Measurements from ENCODE around the gene ARHGAP20.

ARHGAP20 gene
- 0 to 0.19 (median 0) reads per million in 3 donors for total RNA-seq

GRCh38 chr11:110711776-110712658, at the start of gene ARHGAP20:
ARHGAP20 (minus strand) TSS chr11:110712437; CDS start chr11:110712231, 206 bp downstream.
- Histone ChIP-seq H3K27ac (ENCODE audit: insufficient read depth, low read length, poor library complexity, severe bottlenecking) (no peak within 1 kb of the TSS), H3K27me3 (replicated peaks; ENCODE audit: control insufficient read depth, insufficient read depth, low read length, poor library complexity, severe bottlenecking) (peaks cover 12% of the 10 kb centered on the region), H3K9me3 (ENCODE audit: control insufficient read depth, low read length) (no peaks in the 10 kb centered on the region), H3K4me3 (ENCODE audit: insufficient read depth, low read depth, low read length, poor library complexity, severe bottlenecking) (peak within 1 kb of the TSS; percentile 46), H3K4me1 (ENCODE audit: control insufficient read depth, insufficient read depth, low read length, poor library complexity, severe bottlenecking) (peaks cover 18% of the 10 kb centered on the region), H3K36me3 (ENCODE audit: control insufficient read depth, insufficient read depth, low read length) (no peaks in the 10 kb centered on the region)
- DNase-seq, result peak in 1 of 3 donors; percentile 2

GRCh38 chr11:110761991-110762390, 49.8 kb upstream of the ARHGAP20 start:
- Histone ChIP-seq H3K9me3 (ENCODE audit: control insufficient read depth, low read length) (no peaks in the 10 kb centered on the region), H3K27me3 (replicated peaks; ENCODE audit: control insufficient read depth, insufficient read depth, low read length, poor library complexity, severe bottlenecking) (no peaks in the 10 kb centered on the region), H3K27ac (ENCODE audit: insufficient read depth, low read length, poor library complexity, severe bottlenecking) (no peak overlapping the region), H3K4me1 (ENCODE audit: control insufficient read depth, insufficient read depth, low read length, poor library complexity, severe bottlenecking) (no peaks in the 10 kb centered on the region), H3K4me3 (ENCODE audit: insufficient read depth, low read depth, low read length, poor library complexity, severe bottlenecking) (no peak overlapping the region), H3K36me3 (ENCODE audit: control insufficient read depth, insufficient read depth, low read length) (no peaks in the 10 kb centered on the region)
- DNase-seq, result no peak

- no peak for DNase-seq
- H3K27ac ChIP-seq (ENCODE audit: insufficient read depth, low read length, poor library complexity, severe bottlenecking), result no peak overlapping the region
- no peaks in the 10 kb centered on the region for H3K4me1 ChIP-seq (ENCODE audit: control insufficient read depth, insufficient read depth, low read length, poor library complexity, severe bottlenecking)
- no peak overlapping the region for H3K4me3 ChIP-seq (ENCODE audit: insufficient read depth, low read depth, low read length, poor library complexity, severe bottlenecking)
- H3K9me3 ChIP-seq (ENCODE audit: control insufficient read depth, low read length), result no peaks in the 10 kb centered on the region
- H3K27me3 ChIP-seq (replicated peaks; ENCODE audit: control insufficient read depth, insufficient read depth, low read length, poor library complexity, severe bottlenecking), result no peaks in the 10 kb centered on the region
- H3K36me3 ChIP-seq (ENCODE audit: control insufficient read depth, insufficient read depth, low read length), result no peaks in the 10 kb centered on the region
Measured at GRCh38 chr11:110761131-110761530, 48.9 kb upstream of the ARHGAP20 start.

GRCh38 chr11:110759972-110760381, 47.7 kb upstream of the ARHGAP20 start:
- no peaks in the 10 kb centered on the region for H3K4me1 ChIP-seq (ENCODE audit: control insufficient read depth, insufficient read depth, low read length, poor library complexity, severe bottlenecking)
- H3K9me3 ChIP-seq (ENCODE audit: control insufficient read depth, low read length), result no peaks in the 10 kb centered on the region
- DNase-seq, result no peak
- H3K36me3 ChIP-seq (ENCODE audit: control insufficient read depth, insufficient read depth, low read length), result no peaks in the 10 kb centered on the region
- no peak overlapping the region for H3K27ac ChIP-seq (ENCODE audit: insufficient read depth, low read length, poor library complexity, severe bottlenecking)
- H3K27me3 ChIP-seq (replicated peaks; ENCODE audit: control insufficient read depth, insufficient read depth, low read length, poor library complexity, severe bottlenecking), result no peaks in the 10 kb centered on the region
- no peak overlapping the region for H3K4me3 ChIP-seq (ENCODE audit: insufficient read depth, low read depth, low read length, poor library complexity, severe bottlenecking)

GRCh38 chr11:110757962-110758755, 45.9 kb upstream of the ARHGAP20 start:
- no peaks in the 10 kb centered on the region for H3K9me3 ChIP-seq (ENCODE audit: control insufficient read depth, low read length)
- DNase-seq, result no peak
- no peak overlapping the region for H3K4me3 ChIP-seq (ENCODE audit: insufficient read depth, low read depth, low read length, poor library complexity, severe bottlenecking)
- no peaks in the 10 kb centered on the region for H3K27me3 ChIP-seq (replicated peaks; ENCODE audit: control insufficient read depth, insufficient read depth, low read length, poor library complexity, severe bottlenecking)
- H3K36me3 ChIP-seq (ENCODE audit: control insufficient read depth, insufficient read depth, low read length), result no peaks in the 10 kb centered on the region
- no peak overlapping the region for H3K27ac ChIP-seq (ENCODE audit: insufficient read depth, low read length, poor library complexity, severe bottlenecking)
- no peaks in the 10 kb centered on the region for H3K4me1 ChIP-seq (ENCODE audit: control insufficient read depth, insufficient read depth, low read length, poor library complexity, severe bottlenecking)

- no peaks in the 10 kb centered on the region for H3K27me3 ChIP-seq (replicated peaks; ENCODE audit: control insufficient read depth, insufficient read depth, low read length, poor library complexity, severe bottlenecking)
- H3K4me1 ChIP-seq (ENCODE audit: control insufficient read depth, insufficient read depth, low read length, poor library complexity, severe bottlenecking), result no peaks in the 10 kb centered on the region
- H3K36me3 ChIP-seq (ENCODE audit: control insufficient read depth, insufficient read depth, low read length), result no peaks in the 10 kb centered on the region
- H3K4me3 ChIP-seq (ENCODE audit: insufficient read depth, low read depth, low read length, poor library complexity, severe bottlenecking), result no peak overlapping the region
- H3K9me3 ChIP-seq (ENCODE audit: control insufficient read depth, low read length), result no peaks in the 10 kb centered on the region
- H3K27ac ChIP-seq (ENCODE audit: insufficient read depth, low read length, poor library complexity, severe bottlenecking), result no peak overlapping the region
- no peak for DNase-seq
Measured at GRCh38 chr11:110757066-110757465, 44.8 kb upstream of the ARHGAP20 start.

- no peaks in the 10 kb centered on the region for H3K27me3 ChIP-seq (replicated peaks; ENCODE audit: control insufficient read depth, insufficient read depth, low read length, poor library complexity, severe bottlenecking)
- H3K9me3 ChIP-seq (ENCODE audit: control insufficient read depth, low read length), result no peaks in the 10 kb centered on the region
- no peaks in the 10 kb centered on the region for H3K36me3 ChIP-seq (ENCODE audit: control insufficient read depth, insufficient read depth, low read length)
- DNase-seq, result no peak
- no peak overlapping the region for H3K27ac ChIP-seq (ENCODE audit: insufficient read depth, low read length, poor library complexity, severe bottlenecking)
- H3K4me3 ChIP-seq (ENCODE audit: insufficient read depth, low read depth, low read length, poor library complexity, severe bottlenecking), result no peak overlapping the region
- H3K4me1 ChIP-seq (ENCODE audit: control insufficient read depth, insufficient read depth, low read length, poor library complexity, severe bottlenecking), result no peaks in the 10 kb centered on the region
Measured at GRCh38 chr11:110755941-110756340, 43.7 kb upstream of the ARHGAP20 start.

GRCh38 chr11:110752890-110753289, 40.7 kb upstream of the ARHGAP20 start:
- H3K9me3 ChIP-seq (ENCODE audit: control insufficient read depth, low read length), result no peaks in the 10 kb centered on the region
- no peaks in the 10 kb centered on the region for H3K4me1 ChIP-seq (ENCODE audit: control insufficient read depth, insufficient read depth, low read length, poor library complexity, severe bottlenecking)
- no peak overlapping the region for H3K4me3 ChIP-seq (ENCODE audit: insufficient read depth, low read depth, low read length, poor library complexity, severe bottlenecking)
- H3K27me3 ChIP-seq (replicated peaks; ENCODE audit: control insufficient read depth, insufficient read depth, low read length, poor library complexity, severe bottlenecking), result no peaks in the 10 kb centered on the region
- H3K36me3 ChIP-seq (ENCODE audit: control insufficient read depth, insufficient read depth, low read length), result no peaks in the 10 kb centered on the region
- no peak overlapping the region for H3K27ac ChIP-seq (ENCODE audit: insufficient read depth, low read length, poor library complexity, severe bottlenecking)
- no peak for DNase-seq

- no peaks in the 10 kb centered on the region for H3K9me3 ChIP-seq (ENCODE audit: control insufficient read depth, low read length)
- no peak for DNase-seq
- H3K4me3 ChIP-seq (ENCODE audit: insufficient read depth, low read depth, low read length, poor library complexity, severe bottlenecking), result no peak overlapping the region
- H3K27me3 ChIP-seq (replicated peaks; ENCODE audit: control insufficient read depth, insufficient read depth, low read length, poor library complexity, severe bottlenecking), result no peaks in the 10 kb centered on the region
- no peak overlapping the region for H3K27ac ChIP-seq (ENCODE audit: insufficient read depth, low read length, poor library complexity, severe bottlenecking)
- no peaks in the 10 kb centered on the region for H3K4me1 ChIP-seq (ENCODE audit: control insufficient read depth, insufficient read depth, low read length, poor library complexity, severe bottlenecking)
- H3K36me3 ChIP-seq (ENCODE audit: control insufficient read depth, insufficient read depth, low read length), result no peaks in the 10 kb centered on the region
Measured at GRCh38 chr11:110750100-110750499, 37.9 kb upstream of the ARHGAP20 start.

GRCh38 chr11:110747531-110747930, 35.3 kb upstream of the ARHGAP20 start:
- H3K27ac ChIP-seq (ENCODE audit: insufficient read depth, low read length, poor library complexity, severe bottlenecking), result no peak overlapping the region

More at GRCh38 chr11:110747531-110747930, 35.3 kb upstream of the ARHGAP20 start:
- no peak overlapping the region for H3K4me3 ChIP-seq (ENCODE audit: insufficient read depth, low read depth, low read length, poor library complexity, severe bottlenecking)
- H3K9me3 ChIP-seq (ENCODE audit: control insufficient read depth, low read length), result no peaks in the 10 kb centered on the region
- no peaks in the 10 kb centered on the region for H3K36me3 ChIP-seq (ENCODE audit: control insufficient read depth, insufficient read depth, low read length)
- no peak for DNase-seq
- H3K4me1 ChIP-seq (ENCODE audit: control insufficient read depth, insufficient read depth, low read length, poor library complexity, severe bottlenecking), result no peaks in the 10 kb centered on the region
- H3K27me3 ChIP-seq (replicated peaks; ENCODE audit: control insufficient read depth, insufficient read depth, low read length, poor library complexity, severe bottlenecking), result no peaks in the 10 kb centered on the region
